Renal cortical epithelial cell (primary cell): Measurements from ENCODE around the gene PPP5C. TPM values are rescaled to one million over a fixed set of nuclear protein-coding genes. Genes with fewer than 3 reads are reported as not detected.
"Not testable (repeated sequence)": the region's sequence is repeated elsewhere in the genome, so short reads cannot be mapped to it uniquely, and the experiment has no call there.

Source experiments
- DNase-seq: peaks from one replicate; pipeline ENCODE4 v3.0.0-alpha.2; 2011; ENCODE audit warnings: low read depth
- total RNA-seq: library from RNA; depleted of rRNA; stranded (reverse); fragments of >200 nt; gene quantifications from 2 replicates; pipeline ENCODE4 v1.2.3, GENCODE V29; 2014

PPP5C gene
- total RNA-seq, 1 donor from 2014 or later = 64.9 TPM

DNA sequence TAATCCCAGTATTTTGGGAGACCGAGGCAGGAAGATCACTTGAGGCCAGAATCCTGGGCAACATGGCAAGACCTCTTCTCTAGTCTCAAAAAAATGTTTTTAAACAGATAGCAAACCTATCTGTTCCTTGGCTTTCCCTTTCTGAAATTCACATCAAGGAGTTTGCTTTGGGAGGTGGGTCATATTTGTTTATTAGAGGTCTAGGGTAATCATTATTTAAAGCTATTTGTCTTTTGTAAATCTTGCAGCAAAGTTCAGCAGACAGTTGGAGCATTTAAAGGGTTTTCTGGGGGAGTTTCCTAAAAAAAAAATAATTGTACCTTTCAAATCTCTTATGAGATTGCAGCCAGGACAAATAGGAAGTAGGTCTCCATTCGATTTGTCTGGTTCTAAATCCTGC is 17.5 kb downstream of the PPP5C start:
- DNase-seq = no peak

DNA sequence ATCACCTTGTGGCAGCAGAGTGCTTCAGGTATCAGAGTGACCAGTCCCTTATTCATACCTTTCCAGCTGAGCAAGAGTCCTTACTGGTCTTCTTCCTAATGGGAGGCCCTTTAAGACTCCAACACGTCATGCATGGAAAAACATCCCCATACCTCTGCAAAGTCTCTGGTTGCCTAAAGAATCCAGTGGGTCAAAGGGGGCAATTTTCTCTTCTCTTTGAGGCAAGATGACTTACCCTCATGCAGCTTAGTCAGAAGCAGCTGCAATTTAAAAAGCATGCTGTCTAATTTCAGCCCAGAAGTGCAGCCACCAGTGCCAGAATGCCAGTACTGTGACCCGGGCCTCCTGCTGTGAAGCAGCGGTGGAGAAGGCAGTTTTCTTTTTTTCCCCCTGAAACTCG is 18.7 kb downstream of the PPP5C start:
- no peak for DNase-seq

DNA sequence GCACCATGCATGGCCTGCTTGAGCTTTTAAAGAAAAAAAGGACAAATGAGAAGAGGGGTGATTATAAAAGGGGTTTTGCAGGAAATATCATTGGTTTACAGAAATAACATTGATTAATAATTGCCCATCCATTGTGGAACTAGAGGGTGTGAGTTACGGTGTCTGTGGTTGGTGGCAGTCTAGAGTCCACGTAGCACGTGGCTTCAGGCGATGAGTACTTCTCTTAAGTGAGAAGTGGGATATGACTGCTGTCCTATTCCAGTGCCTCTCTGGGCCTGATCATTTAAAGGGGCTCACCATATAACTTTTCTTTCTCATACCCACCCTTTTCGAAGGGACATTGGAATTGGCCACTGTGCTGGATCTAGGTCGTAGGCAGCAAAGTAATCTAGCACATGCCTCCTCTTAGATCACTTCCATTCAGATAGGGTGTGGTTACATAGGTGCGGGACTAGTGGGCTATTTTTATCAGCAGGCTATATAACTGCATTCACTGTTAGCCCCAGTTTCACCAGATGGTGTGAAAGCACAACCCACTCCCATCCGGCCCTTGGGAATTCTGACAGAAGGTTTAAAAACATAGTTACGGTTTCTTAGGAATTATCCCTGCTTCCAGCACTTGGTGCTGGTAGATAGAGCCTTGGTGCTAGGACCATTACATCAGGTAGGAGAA is 19.9 kb downstream of the PPP5C start:
- no peak for DNase-seq

DNA sequence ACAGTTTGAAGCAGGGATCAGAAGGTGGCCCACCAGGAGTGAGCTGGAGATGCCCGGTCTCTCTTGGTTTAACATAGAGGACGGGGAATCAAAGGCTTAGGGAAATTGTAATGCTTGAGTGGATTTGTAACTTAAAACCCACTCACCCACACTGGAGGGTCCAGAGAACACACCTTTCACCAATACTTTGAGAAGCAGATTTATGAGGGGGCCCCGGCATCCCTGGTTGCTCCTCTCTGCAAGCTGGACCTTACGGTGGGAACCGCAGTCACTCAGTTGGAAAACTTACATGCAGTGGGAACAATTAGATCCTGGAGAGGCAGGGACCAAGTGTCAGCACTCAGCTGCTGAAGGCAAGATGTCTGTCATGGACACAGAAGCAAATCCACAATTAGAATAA is 20.5 kb downstream of the PPP5C start:
- DNase-seq = no peak

DNA sequence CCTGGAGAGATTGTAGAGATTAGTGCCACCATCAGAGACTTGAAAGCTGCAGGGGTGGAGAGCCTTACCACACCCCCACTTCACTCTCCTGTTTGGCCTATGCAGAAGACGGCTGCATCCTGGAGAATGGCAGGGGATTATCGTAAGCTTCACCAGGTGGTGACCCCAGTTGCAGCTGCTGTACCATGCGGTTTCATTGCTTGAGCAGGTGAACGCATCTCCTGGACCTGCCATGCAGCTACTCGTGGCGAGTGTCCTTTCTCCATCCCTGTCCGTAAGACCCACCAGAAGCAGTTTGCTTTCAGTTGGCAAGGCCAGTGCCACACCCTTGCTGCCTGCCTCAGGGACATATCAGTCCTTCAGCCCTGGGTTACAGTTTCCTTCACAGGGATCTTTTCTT is 21.2 kb downstream of the PPP5C start:
- no peak for DNase-seq

DNA sequence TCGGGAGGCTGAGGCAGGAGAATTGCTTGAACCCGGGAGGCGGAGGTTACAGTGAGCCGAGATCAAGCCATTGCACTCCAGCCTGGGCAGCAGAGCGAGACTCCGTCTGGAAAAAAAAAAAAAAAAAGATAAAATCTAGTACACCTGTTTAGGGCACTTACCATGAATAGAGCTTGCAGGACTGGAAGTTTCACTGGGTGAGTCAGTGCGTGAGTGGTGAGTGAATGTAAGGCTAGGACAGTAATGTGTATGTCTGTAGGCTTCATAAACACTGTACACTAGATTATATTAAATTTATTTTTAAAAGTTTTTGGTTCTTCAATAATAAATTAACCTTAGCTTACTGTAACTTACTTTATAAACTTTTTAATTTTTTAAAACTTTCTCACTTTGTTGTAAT is 22.9 kb downstream of the PPP5C start:
- DNase-seq = peak; percentile 36

DNA sequence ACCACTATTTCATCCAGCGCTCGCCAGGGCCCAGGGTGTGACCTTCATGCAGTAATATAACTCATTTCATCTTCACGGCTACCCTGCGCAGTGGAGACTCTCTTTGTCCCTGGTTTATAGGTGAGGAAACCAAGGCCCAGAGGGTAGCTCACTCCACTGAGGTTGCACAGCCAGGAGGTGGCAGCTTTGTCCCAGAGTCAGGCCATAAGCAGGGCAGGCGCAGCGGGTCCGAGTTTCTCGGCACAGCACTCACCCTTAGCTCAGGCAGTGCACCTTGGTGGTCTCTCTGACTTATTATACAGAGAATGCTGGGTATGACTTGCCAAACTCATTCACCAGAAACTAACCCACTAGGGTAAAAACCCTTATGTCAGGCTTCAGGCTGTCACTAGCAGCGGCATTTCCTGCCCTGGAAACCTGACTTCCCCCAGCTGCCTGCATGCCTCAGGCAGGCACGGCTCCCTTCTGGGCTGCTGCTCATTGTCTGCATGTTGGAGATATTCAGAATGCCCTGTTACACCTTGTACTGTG is 24.5 kb downstream of the PPP5C start:
- DNase-seq = no peak

DNA sequence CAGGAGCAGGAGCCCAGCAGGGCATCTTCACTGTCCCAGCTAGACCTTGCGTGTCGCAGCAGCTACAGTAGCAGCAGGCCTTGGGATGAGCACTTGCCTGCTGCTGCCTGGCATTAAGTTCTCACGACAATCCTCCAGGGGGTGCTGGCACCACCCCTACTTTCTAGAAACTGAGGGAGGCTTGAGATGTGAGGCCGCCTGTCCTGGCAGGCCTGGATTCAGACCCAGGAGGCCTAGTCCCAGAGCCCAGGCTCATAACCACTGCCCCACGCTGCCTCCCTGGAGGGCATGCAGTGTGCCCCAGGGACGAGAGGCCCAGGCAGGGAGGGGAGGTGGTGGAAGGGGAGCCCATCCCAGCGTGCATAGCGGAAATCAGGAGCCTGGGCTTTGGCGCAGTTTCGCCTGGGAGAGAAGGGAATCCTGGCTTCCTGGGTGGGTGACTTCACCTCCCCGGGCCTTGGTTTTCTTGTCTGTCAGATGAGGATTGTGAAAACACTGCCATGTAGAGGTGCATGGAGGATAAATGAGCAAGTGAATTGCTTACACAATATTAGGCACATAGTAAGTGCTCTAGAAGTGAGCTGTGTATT is 26.1 kb downstream of the PPP5C start:
- no peak for DNase-seq

DNA sequence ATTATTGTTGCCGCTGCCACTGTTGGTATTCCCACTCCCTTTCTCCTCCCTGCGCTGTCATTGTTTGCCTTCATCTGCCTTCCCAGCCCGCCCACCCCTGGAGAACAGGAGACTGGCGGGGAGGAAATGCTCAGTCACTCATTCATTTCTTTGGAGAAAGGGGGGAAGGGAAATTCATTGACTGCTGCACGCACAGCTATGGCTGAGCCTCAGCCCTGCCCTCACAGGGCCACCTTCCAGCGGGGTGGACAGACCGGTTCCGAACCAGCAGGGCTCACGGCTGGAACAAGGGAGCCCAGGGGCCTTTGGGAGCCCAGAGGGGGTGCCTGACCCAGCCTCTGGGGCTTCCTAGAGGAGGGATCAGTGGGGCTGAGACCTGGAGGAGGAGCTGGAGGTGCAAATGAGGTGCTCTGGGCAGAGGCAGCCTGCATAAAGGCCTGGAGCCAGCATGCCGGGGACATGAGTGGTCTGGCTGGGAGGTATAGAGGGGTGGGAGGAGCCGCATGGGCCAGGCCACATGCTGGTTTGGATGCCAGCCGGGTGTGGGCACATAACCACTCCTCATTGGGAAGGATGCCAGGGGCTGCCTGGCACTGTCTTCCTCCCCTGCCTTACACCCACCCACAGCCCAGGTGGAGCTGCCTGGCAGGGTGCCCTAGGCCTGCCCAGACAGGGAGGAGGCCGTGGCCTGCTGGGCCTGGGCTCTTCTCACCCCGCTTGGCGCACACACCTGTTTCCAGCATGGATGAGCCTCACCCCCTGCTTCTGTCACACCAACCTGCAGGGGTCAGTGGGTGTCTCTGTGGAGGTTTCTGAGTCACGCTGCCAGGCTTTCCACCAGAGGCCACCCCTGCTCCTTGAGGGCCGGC is 26.8 kb downstream of the PPP5C start:
- peak; percentile 96 for DNase-seq

DNA sequence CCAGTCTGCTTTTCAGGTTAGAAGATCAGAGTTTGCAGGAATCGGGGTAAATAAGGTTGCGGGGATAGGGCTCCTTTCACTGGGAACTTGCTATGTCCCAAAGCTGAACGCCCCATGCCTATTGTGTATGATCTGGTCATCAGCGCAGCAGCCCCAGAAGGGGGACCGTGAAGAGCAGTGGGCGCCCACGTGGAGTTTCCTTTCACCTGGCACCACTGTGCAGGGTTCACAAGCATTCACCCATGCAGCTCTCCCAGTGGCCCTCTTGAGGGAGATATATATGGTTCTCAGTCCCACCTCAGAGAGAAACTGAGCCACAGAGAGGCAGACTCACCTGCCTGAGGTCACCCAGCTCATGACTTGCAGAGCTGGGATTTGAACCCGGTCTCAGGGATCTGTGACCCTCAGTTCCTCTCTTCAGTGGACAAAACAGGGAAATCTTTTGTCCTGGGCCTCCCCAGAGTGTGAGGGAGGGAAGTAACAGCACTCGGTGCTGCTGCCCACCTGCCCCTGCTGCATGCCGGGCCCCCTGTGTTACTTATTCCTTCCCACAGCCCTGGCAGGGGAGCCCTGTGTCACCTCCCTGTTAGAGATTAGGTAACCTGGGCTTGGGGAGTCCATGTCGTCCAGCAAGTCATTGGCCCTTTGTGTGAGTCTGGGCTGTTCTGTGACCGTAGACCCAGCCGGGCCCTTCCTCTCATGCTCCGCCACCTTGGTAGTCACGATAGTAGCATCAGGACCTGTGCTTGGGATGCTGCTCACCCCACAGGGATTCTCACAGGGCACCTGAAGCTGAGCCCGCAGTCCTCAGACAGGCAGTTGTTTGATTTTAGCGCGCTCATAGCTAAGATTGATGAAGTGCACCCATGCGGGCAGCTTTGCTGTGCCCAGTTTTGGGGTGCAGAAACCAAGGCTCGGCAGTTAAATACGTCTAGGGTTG is 27.9 kb downstream of the PPP5C start:
- no peak for DNase-seq

DNA sequence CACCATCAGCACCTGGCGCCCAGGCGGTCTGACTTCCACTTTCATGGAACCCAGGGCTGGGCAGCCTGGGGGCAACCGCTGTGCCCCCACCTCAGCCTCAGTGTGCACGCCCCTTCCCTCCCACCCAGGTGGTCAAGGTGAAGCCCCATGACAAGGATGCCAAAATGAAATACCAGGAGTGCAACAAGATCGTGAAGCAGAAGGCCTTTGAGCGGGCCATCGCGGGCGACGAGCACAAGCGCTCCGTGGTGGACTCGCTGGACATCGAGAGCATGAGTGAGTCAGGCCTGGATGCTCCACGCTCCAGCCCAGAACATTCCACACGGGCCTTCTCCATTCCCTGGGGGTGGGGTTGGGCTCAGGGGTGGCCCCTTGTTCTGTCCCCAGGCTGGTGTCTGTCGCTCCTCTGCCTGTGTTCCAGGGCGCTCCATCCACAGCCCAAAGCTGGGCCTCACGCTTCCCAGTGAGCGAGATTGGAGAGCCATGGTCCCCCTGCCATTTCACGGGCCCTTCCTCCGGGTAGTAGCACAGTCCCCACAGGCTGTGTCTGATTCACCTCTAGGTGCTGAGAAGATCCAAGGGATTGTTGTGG is 28.7 kb downstream of the PPP5C start:
- not testable (repeated sequence) for DNase-seq

DNA sequence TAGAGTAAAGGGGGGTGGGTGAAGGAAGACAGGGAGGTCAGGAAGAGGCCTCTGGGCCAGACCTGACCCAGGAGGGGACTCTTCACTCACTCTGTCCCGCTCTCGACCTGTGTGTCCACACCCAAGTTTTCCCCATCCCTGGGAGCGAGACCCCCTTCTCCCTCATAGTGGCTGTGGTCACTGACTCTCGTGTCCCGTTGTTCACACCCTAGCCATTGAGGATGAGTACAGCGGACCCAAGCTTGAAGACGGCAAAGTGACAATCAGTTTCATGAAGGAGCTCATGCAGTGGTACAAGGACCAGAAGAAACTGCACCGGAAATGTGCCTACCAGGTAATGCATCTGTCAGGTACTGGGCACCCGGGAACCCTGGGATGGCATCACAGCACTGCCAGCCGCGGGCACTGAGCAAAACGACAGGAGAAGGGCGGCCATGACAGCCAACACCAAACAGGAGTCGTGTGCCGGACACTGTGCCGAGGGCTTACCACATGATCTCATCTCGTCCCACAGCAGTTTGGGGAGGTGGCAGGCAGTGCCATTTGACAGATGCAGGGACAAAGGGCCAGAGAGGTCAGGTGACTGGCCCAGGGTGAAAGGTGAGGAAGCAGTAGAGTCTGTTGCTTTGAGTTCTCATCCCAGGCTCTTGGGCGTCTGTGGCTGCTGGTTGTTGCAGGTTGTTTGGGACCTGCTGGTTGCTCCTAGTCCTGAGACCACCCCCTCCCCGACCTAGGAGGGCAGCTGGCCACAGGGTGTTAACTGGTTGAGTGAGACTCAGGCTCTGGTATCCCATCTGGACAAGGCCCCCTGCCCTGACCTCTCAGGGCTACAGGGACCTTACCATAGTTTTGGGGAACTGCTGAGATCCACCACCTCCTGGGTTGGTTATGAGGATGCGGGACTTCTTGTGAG is 29.6 kb downstream of the PPP5C start:
- DNase-seq = no peak

DNA sequence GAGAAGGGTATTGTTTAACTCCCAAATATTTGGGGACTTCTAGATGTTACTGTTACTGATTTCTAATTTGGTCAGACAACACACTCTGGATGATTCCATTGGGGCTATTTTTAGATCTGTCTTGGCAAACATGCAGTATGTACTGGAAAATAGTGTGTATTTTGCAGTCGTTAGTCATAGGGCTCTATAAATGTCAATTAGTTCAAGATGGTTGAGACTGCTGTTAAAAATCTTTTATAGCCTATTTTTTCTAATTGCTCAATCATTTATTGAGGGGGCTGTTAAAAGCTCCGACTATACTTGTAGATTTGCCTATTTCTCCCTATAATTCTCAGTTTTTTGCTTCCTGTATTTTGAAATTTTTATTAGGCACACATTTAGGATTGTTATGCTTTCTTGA is 31.4 kb downstream of the PPP5C start:
- peak; percentile 14 for DNase-seq

DNA sequence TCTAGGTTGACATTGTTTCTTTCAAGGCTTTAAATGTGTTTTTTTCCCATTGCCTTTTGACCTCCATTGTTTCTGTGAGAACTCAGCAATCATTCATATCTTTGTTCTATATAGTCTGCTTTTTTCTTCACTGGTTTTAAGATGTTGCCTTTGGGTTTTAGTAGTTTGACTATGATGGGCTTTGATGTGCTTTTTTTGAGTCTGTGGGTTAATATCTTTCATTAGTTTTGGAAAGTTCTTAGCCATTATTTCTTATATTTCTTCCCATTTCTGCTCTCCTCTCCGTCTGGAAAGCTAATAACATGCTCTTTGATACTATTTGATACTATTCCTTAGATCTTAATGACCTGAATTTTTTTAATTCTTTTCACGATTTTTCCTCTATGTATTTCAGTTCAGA is 33.8 kb downstream of the PPP5C start:
- DNase-seq = no peak

DNA sequence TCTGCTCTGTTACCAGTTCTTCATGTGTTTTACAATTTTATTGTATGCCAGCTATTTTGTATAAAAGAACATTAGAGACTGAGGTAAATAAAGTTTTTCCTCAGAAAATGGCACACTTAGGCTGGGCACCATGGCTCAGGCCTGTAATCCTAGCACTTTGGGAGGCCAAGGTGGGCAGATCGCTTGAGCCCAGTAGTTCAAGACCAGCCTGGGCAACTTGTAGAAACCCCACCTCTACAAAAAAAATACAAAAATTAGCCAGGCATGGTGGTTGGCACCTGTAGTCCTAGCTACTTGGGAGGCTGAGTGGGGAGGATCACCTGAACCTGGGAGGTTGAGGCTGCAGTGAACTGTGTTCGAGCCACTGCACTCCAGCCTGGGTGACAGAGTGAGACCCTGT is 34.5 kb downstream of the PPP5C start:
- DNase-seq = no peak

DNA sequence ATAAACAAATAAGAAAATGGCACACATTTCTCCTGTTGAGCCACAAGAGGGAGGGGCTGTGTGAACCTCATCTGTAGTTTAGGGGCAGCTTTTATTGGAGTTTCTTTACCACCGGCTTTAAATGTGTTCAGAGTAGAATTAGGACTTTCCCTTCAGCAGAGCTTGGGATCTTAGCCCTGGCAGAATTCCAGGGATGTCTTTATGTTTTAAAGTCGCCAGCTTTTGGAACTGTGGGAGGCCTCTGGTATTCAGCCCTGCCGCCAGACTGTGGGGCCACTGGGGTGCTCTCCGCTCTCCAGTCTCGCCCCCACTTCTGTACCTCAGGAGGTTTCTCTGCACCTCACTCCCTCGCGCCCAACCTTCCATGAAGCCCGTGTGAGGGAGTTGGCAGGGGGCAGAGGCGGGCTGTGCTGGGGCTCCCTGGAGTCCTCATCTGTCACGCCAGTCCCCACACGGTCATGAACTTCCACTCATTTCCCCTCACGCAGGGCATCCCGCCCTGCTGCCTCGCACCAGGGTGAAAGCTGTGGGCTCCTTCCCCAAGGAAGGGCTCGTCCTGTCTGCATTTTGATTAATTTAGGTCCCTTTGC is 35.0 kb downstream of the PPP5C start:
- DNase-seq = no peak

DNA sequence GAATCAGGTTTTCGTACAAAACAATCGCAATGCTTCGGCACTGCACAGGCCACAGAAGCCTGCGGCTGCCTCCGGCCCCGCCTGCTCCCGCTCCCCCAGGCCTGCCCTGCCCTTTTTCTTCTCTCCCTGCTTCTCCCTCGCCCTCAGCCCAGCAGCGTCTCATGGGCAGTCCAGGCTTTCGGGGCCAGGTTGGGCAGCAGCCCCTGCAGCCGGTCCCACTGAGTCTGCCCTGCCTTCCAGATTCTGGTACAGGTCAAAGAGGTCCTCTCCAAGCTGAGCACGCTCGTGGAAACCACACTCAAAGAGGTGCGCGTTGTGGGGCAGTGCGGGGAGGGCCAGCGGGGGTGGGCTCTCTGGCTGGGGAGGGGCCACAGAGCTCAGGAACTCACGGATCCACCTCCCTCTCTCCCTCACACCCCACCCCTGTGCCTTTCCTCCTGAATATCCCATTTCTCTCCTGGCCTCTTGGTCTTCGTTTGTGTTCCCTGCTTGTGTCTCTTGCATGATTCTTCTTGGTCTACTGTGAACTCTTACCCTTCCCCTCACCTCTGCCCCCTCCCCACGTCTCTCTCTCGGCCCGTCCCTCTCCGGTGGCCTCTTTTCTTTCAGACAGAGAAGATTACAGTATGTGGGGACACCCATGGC is 36.4 kb downstream of the PPP5C start:
- no peak for DNase-seq

DNA sequence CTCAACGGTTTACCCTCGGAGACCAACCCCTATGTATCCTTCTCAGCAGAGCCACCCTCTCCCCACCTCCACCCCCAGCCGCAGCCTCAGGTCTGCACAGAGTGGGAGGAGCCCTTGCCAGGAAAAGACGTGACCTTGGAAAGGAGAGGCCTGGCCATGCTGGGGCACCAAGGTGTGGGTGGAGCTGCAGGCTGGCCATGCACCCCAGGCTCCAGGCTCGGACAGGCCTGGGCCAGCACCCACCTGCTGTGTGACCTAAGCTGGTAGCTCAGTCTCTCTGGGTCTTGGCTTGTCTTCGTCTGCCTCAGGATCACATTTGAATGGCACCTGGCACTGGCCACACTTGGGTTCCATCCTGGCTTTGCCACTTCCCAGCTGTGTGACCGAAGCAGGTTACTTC is 37.0 kb downstream of the PPP5C start:
- no peak for DNase-seq

DNA sequence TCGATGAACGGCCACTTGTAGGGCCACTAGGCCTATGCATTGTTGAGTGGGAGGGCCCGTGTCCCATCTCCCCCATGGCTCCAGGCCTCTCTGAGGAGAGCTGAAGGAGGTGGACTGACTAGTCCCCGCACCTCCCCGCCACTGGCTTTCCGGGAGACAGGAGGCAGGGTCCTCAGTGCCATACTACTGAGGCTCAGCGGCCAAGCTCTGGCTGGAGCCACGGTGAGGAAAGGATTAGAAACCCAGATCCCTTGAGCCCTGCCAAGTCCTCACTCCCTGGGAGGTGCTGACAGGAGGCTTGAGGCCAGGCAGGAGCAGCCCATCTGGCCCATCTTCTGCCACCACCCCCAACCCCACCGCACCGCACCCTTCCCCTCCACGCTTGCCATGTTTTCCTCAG is 37.5 kb downstream of the PPP5C start:
- DNase-seq = no peak
